Esophagus mucosa (tissue), 1 donor: ENCODE data around the gene LRFN4. TPM values are rescaled to one million over a fixed set of nuclear protein-coding genes. Genes with fewer than 3 reads are reported as not detected.

Experiments used
- ATAC-seq: fragments of 200-7000 bp; cut with Tn5 transposase; one replicate; pipeline ENCODE4 v1.9.1; 2020
- total RNA-seq: library from RNA; stranded (reverse); gene quantifications from one replicate; pipeline ENCODE4 v1.2.4, GENCODE V29; 2023
- donor health status: DM: yes; HTN: yes; CAD: no.

The LRFN4 gene
- total RNA-seq, 1 donor from 2014 or later: 8.6 TPM

GRCh38 chr11:66892911-66893310 lies 36.0 kb downstream of the LRFN4 start:
- ATAC-seq: peak; percentile 5

- no peak for ATAC-seq
Observed at GRCh38 chr11:66894141-66894540, 37.3 kb downstream of the LRFN4 start.

GRCh38 chr11:66901964-66902390 lies 45.1 kb downstream of the LRFN4 start:
- ATAC-seq: no peak

GRCh38 chr11:66902486-66903177 lies 45.8 kb downstream of the LRFN4 start:
- no peak for ATAC-seq

- peak; percentile 60 for ATAC-seq
Observed at GRCh38 chr11:66904055-66904454, 47.2 kb downstream of the LRFN4 start.

- no peak for ATAC-seq
Observed at GRCh38 chr11:66904561-66904960, 47.7 kb downstream of the LRFN4 start.

- ATAC-seq: peak; percentile 28
Observed at GRCh38 chr11:66904981-66905521, 48.2 kb downstream of the LRFN4 start.

GRCh38 chr11:66905631-66906030 lies 48.8 kb downstream of the LRFN4 start:
- peak; percentile 10 for ATAC-seq

GRCh38 chr11:66906061-66906733 lies 49.3 kb downstream of the LRFN4 start:
- ATAC-seq: peak; percentile 85

GRCh38 chr11:66907751-66908630 lies 51.1 kb downstream of the LRFN4 start:
- no peak for ATAC-seq

- ATAC-seq: no peak
Observed at GRCh38 chr11:66909181-66909580, 52.3 kb downstream of the LRFN4 start.

- no peak for ATAC-seq
Observed at GRCh38 chr11:66910016-66910415, 53.2 kb downstream of the LRFN4 start.

Other genes with a start within 250 kb of the LRFN4 start
- gene RBM14, start 240.4 kb upstream of the LRFN4 start, total RNA-seq: 36.8 TPM
- 84.7 TPM for gene RBM4, start 218.4 kb upstream of the LRFN4 start, total RNA-seq
- 10.2 TPM for gene RBM4B, start 179.2 kb upstream of the LRFN4 start, total RNA-seq
- gene SPTBN2, start 127.8 kb upstream of the LRFN4 start, total RNA-seq: 138 TPM
- 14.5 TPM for gene RCE1, start 13.6 kb upstream of the LRFN4 start, total RNA-seq
- gene PC, start 101.3 kb downstream of the LRFN4 start, total RNA-seq: 50.5 TPM
- gene C11orf86, start 118.2 kb downstream of the LRFN4 start, total RNA-seq: not detected
- 0.92 TPM for gene SYT12, start 166.1 kb downstream of the LRFN4 start, total RNA-seq
- 161 TPM for gene RHOD, start 199.8 kb downstream of the LRFN4 start, total RNA-seq